HG03066 (cell line): ENCODE measurements around the gene CCR8.
"Not testable (repeated sequence)": the region's sequence is repeated elsewhere in the genome, so short reads cannot be mapped to it uniquely, and the experiment has no call there.

Experiments
- ATAC-seq: cut with Tn5 transposase; IDR thresholded peaks from one replicate; pipeline ENCODE4 v1.9.1; 2021; ENCODE audit warnings: low read depth; ENCODE audit not compliant: unreplicated experiment

Gene CCR8

DNA sequence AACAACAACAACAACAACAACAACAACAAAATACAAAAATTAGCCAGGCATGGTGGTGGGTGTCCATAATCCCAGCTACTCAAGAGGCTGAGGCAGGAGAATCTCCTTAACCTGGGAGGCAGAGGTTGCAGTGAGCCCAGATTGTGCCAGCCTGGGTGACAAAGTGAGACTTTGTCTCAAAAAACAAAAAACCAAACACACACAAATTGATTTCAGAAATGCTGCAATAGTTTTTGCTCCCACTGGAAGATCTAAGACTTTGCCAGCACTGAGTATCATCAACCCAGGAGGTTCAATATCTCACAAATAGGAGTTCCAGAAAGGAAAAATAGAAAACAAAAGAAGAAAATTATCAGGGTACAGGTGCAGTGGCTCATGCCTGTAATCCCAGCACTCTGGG, 16.2 kb upstream of the CCR8 start:
- ATAC-seq: no peak

- no peak for ATAC-seq
These were observed 14.1 kb upstream of the CCR8 start for GRCh38 chr3:39315420-39315819.

GRCh38 chr3:39317571-39318169, 11.8 kb upstream of the CCR8 start:
- ATAC-seq: no peak

DNA sequence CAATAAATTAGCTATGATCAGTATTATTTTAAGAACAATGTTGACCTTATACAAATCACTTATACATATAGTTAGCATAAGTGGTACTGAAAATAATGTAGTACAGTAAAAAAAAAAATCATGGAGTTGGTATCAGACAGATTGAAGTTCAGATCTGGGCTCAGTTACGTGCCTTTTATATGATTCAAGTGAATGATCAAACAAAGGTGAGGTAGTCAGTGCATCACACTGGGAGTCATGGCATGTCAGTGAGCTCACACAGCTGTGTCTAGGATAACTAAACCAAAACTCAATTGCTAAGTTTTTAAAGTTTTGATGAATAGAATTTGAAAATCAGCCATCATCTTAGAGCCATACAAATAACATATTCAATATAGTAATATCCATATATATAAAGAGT, 11.2 kb upstream of the CCR8 start:
- no peak for ATAC-seq

DNA sequence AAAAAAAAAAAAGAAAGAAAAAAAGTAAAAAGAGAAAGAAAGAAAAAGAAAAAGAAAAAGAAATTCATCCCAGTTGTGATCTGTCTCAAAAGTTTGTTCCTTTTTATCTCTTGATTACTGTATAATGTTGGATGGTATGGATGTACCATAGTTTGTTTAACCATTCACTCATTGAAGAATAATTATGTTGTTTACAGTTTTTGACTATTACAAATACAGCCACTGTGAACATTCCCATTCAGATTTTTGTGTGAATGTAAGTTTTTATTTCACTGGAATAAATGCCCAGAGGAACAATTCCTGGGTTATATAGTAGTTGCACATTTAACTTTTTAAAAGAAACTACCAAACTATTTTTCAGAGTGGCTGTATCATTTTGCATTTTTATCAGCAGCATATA, 10.3 kb upstream of the CCR8 start:
- ATAC-seq: no peak

GRCh38 chr3:39321574-39321983, 7.9 kb upstream of the CCR8 start:
- ATAC-seq: not testable (repeated sequence)

DNA sequence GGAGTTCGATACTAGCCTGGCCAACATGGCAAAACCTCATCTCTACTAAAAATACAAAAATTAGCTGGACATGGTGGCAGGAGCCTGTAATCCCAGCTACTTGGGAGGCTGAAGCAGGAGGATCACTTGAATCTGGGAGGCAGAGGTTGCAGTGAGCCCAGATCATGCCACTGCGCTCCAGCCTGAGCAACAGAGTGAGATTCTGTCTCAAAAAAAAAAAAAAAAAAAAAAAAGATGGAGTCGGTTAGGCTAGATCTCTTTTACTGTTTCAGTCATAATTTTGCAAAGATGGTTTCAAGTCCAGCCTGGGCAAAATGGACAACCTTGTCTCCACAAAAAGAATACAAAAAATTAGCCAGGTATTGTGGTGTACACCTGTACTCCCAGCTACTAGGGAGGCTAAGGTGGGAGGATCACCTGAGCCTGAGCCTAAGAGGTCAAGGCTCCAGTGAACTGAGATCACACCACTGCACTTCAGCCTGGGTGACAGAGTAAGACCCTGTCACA, 7.2 kb upstream of the CCR8 start:
- not testable (repeated sequence) for ATAC-seq

DNA sequence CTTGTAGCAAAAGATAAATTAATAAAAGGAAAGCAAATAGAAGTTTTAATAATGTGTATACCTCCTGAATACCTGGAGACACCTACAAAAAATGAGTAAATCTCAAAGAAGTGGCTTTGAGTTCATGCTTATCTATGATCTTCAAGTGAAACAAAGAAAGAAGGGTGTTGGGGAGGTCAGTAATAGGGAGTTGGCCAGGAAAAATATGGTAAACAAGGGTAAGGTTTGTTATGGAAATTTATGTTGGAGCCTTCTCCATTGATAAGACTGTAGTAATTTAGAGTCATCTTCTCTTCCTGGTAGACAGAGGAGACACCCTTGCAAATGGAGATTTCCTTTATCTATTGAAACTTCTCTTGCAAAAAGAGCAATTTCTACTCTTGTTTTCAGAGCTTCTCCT, 6.6 kb upstream of the CCR8 start:
- ATAC-seq: no peak

DNA sequence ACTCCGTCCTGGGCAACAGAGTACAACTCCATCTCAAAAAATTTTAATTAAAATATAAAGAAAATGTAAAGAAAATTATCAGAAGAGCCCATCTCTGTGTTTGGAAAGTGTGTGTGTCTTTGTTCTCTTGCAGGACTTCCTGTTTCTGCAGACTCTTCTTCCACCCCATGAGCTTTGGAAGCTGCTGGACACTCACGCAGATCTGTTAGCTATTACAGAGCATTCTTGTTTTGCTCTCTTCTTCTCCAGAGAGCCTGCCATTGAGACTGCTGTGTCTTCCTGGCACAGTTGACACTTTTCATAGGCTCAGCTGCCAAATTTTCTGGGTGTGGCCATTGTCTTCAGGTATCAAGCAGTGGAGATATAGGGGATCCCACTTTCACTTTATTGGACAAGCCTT, 6.0 kb upstream of the CCR8 start:
- ATAC-seq: no peak

DNA sequence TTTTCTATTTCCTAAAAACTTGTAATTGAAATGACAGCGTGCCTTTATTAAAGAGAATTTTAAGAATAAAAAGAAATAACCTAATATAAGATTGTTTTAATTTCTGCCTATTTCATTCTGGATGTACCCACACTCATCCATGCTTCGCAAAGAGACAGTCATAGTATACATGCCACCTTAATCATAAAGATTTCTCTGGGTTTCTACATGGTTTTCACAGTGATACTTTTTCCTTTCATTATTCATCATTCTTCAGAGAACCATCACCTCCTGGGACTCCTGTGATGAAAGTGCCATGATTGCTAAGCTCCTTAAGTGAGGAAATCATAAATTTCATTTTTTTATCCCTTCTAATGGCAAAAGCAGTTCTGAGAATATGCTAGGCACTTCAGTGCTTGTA, 4.3 kb upstream of the CCR8 start:
- ATAC-seq: no peak

DNA sequence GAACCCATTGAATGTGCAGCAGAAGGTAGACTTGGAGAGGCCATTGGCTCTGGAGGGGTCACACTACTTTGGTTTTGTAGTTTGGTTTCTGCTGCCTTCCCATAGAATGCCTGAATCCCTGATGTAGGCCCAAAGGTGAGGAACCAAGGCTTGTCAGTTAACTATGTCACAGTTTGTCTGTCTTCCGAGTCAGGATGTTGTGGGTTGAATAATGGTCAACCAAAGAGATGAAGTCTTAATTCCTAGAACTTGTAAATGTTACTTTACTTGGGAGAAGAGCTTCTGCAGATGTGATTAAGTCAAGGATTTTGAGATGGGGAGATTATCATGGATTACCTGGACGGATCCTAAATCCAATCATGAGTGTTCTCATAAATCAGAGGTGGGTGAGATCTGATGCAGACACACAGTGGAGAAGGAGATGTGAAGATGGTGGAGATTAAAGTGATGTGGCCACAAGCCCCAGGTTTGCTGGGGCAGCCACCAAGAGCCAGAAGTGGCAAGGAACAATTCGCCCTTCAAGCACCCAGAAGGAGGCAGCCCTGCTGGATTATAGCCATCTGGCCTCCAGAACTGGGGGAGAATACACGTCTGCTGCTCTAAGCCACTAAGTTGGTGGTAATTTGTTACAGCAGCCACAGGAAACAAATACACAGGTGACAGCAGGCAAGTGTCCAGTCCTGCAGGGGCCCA, 2.3 kb upstream of the CCR8 start:
- ATAC-seq: no peak

- no peak for ATAC-seq
These were observed 1.7 kb upstream of the CCR8 start for GRCh38 chr3:39327746-39328349.

GRCh38 chr3:39330824-39331223, 1.3 kb downstream of the CCR8 start:
- no peak for ATAC-seq

- ATAC-seq: no peak
These were observed 3.0 kb downstream of the CCR8 start for GRCh38 chr3:39332525-39332924.

DNA sequence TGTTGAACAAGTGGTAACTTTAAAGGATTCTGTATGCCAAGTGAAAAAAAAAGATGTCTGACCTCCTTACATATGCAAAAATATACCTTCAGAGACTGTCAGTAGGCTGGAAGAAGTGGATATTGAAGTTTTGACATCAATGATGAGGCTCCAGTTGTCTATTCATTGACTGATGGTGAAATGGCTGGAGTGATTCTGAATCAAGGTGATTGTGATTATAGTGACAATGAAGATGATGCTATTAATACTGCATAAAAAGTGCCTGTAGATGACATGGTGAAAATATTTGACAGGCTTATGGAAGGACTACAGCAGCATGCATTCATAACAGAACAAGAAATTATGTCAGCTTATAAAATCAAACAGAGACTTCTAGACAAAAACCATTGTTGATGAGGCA, 4.1 kb downstream of the CCR8 start:
- no peak for ATAC-seq

DNA sequence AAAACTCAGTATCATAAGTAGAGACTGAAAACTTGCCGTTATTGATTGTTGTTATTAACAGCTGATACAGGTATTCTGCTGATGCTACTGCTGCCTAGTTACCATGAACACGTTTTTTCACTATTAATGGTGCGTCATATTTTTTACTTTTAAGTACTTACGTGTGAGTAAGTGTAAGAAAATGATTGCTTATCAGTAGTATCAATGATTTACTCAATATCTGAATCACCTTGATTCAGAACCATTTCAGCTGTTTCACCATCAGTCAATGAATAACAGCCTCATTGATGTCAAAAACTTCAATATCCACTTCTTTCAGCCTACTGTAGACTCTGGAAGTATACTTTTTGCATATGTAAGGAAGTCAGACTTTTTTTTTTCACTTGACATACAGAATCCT, 4.7 kb downstream of the CCR8 start:
- ATAC-seq: no peak

GRCh38 chr3:39338201-39338600, 8.7 kb downstream of the CCR8 start:
- no peak for ATAC-seq

- no peak for ATAC-seq
These were observed 9.6 kb downstream of the CCR8 start for GRCh38 chr3:39339086-39339485.

DNA sequence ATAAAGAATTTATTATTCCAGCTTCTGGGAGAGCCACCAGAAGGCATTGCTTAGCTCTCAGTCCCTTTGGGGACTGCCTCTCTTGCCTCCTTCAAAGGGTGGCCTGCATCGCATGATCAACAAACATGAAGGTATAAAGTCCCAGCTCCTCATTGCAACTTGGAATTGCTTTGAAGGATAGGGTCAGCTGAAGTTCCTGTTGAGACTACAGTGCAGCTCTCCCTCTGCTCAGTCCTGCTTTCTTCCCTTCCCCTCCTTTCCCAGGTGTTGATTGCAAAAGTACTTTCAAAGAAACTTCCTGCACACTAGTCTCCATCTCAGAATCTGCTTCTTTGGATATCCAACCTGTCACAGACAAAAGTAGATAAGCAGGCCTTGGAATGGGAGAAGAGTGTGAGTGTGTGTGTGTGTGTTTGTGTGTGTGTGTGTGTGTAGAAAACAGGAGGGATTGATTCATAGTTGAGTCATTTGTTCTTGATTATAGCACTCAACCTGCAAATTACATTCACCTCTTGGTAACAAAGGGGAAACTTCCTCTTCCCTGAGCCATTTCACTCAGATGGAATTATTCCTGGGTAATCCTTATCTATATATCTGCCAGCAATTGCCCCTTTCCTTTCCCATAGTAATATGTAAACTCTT, 13.7 kb downstream of the CCR8 start:
- ATAC-seq: no peak

DNA sequence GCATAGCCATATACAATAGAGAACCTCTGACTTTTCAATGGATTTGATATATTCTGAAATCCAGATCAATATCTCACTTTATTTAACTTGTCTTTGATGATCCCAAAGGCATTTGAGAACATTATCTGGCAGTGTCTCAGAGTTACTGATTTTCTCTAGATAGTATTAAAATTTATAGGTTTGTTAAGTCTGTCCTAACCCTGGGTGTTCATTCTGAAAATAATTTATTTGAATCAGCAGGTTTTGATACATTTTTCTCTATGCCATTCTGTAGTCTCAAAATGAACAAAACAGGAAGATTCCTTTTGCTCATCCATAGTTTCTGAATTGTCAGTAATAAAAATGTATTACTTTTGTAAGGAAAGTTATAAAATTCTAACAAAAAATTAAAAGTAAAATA, 14.3 kb downstream of the CCR8 start:
- ATAC-seq: no peak

DNA sequence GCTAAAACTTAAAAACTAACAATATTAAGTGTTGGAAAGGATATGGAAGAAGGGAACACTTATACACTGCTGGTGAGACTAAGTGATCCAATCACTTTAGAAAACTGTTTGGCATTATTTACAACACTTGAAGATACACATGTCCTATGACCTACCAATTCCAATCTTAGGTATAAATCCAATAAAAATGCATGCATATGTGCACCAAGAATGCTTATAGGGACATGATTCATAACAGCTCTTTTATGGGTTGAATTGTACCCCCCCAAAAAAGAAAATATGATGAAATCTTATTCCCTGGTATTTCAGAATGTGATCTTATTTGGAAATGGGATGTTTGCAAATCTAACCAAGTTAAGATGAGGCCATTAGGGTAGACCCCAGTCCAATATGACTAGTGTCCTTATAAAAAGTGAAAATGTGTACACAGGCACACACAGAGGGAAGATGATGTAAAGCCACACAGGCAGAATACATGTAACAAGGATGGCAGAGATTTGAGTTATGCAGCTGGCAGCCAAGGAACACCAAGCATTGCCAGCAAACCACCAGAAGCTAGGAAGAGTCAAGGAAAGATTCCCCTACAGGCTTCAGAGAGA, 15.3 kb downstream of the CCR8 start:
- no peak for ATAC-seq
